Body of pancreas (tissue), 4 donors: Measurements from ENCODE around the gene SLC37A2. TPM values are rescaled to one million over a fixed set of nuclear protein-coding genes. Genes with fewer than 3 reads are reported as not detected.

ENCODE experiments used
- ATAC-seq: fragments of 150-250 bp; one replicate; pipeline ENCODE4 v1.9.1; 2016
- DNase-seq, 4 donors: peaks; one replicate each; pipeline ENCODE4 v3.0.0-alpha.2; 2019
- H3K27ac ChIP-seq, 4 donors: fragments of 200-600 bp; sonication (generic); 1 replicate in 3 of 4; 2 replicates in 1 of 4; pipeline versions ENCODE4 v1.5.1 to v1.6.1; 2016 to 2019; ENCODE audit warnings: mild to moderate bottlenecking in 1 of 4, mixed read lengths in 1 of 4, moderate library complexity in 1 of 4
- H3K27me3 ChIP-seq, 2 donors: fragments of 200-600 bp; sonication (generic); one replicate each; pipeline ENCODE4 v1.6.0; 2016; ENCODE audit warnings: mild to moderate bottlenecking in 1 of 2
- H3K36me3 ChIP-seq, 2 donors: fragments of 200-600 bp; sonication (generic); replicated peaks in 1 of 2; 2 replicates each; pipeline ENCODE4 v1.5.1; 2016; ENCODE audit warnings: low read depth in 2 of 2; ENCODE audit not compliant: insufficient read depth in 1 of 2
- H3K4me1 ChIP-seq: fragments of 200-600 bp; sonication (generic); one replicate; pipeline ENCODE4 v1.6.0; 2016
- H3K4me3 ChIP-seq, 2 donors: fragments of 200-600 bp; sonication (generic); 1 replicate in 1 of 2; 2 replicates in 1 of 2; pipeline ENCODE4 v1.5.1; 2016 to 2019
- H3K9me3 ChIP-seq, 3 donors: fragments of 200-600 bp; sonication (generic); 1 replicate in 2 of 3; 2 replicates in 1 of 3; pipeline ENCODE4 v1.5.1; 2016
- CTCF ChIP-seq, 7 experiments: fragments of 450-650 bp in 4 of 7; fragments of 200-600 bp in 3 of 7; sonication (generic) in 3 of 7; IDR thresholded peaks; one replicate each; pipeline ENCODE4 v1.5.1; 2016 to 2019; ENCODE audit warnings: antibody characterized with exemption in 7 of 7
- POLR2A ChIP-seq, 3 donors: fragments of 450-650 bp; IDR thresholded peaks; one replicate each; pipeline ENCODE4 v1.6.1; 2016; ENCODE audit warnings: antibody characterized with exemption in 3 of 3, mild to moderate bottlenecking in 2 of 3
- WGBS, 2 donors: methylation state at CpG; one replicate each; pipeline ENCODE4 v1.1.5; 2017; 5-methylcytosine and 5-hydroxymethylcytosine counted together
- intact Hi-C: fragments of 100-400 bp; cut with DNase I; formaldehyde crosslinking; loops from one replicate; pipeline ENCODE4 v1.15.1; 2023
- total RNA-seq, 2 donors: library from RNA; depleted of rRNA; stranded (reverse); fragments of >200 nt; gene quantifications; one replicate each; pipeline ENCODE4 v1.1.0, GENCODE V29; 2016

Gene SLC37A2
- total RNA-seq, 2 donors from 2014 or later, result 2.0 to 4.2 TPM

DNA sequence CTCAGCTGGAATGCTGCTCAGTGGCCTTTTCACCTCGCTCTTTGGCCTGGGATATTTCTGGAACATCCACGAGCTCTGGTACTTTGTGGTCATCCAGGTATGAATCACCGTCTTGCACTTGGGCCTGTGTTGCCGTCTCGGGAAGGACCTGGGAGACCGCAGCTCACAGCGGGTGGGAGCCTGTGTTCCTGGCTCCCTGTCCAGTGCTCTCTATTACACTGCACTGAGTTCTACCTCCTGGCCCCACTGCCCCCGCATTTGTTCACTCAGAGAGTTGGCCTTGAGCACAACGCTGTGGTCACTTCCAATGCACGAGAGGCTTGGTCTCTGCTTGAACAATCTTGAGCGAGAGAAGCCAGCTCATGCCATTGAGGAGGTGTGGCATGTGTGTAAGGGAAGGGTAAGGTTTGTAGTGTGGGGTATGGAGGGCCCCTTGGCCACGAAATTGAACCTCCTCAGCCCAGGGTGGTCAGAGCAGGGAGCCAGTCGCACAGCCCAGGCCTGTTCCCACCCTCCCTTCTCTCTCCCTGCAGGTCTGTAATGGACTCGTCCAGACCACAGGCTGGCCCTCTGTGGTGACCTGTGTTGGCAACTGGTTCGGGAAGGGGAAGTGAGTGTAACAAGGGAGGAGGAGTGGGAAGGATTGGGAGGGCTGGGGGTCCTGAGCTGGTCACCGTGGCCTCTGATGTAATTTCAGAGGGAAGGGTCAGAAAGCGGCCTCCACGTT is 16.2 kb downstream of the SLC37A2 start:
- H3K27ac ChIP-seq, result no peak overlapping the region
- WGBS, 2 donors, result 69% methylated on average over 14 to 18 of the region's 18 CpGs
- no peak overlapping the region for H3K4me3 ChIP-seq
- H3K27me3 ChIP-seq, result no peaks in the 10 kb centered on the region
- DNase-seq, result no peak
- H3K36me3 ChIP-seq, result no peaks in the 10 kb centered on the region
- H3K4me1 ChIP-seq, result no peaks in the 10 kb centered on the region
- no peak for TF ChIP-seq CTCF (IDR thresholded peaks at IDR 0.05)
- no peak for TF ChIP-seq POLR2A (IDR thresholded peaks at IDR 0.05)
- intact Hi-C loops, result no loop called here
- no peaks in the 10 kb centered on the region for H3K9me3 ChIP-seq
- ATAC-seq, result no peak

- ATAC-seq (no peak), DNase-seq (no peak)
- no peak for TF ChIP-seq POLR2A (IDR thresholded peaks at IDR 0.05)
- Histone ChIP-seq H3K9me3 (no peaks in the 10 kb centered on the region), H3K27ac (no peak overlapping the region), H3K36me3 (no peaks in the 10 kb centered on the region), H3K4me3 (no peak overlapping the region), H3K27me3 (no peaks in the 10 kb centered on the region), H3K4me1 (no peaks in the 10 kb centered on the region)
- 73 to 78% methylated on average over 11 to 12 of the region's 12 CpGs for WGBS, 2 donors
- intact Hi-C loops, result no loop called here
These were observed 16.9 kb downstream of the SLC37A2 start for GRCh38 chr11:125079878-125080530.

DNA sequence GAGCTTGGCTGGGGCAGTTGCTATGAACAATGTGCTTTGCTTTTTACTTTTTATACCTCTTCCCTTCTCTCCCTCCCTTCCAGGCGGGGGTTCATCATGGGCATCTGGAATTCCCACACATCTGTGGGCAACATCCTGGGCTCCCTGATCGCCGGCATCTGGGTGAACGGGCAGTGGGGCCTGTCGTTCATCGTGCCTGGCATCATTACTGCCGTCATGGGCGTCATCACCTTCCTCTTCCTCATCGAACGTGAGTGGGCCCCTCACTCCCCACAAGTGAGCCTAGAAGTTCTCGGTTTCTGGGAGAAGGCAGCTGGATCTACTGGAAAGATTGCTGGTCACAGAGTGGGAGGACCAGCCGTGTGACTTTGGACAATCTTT is 17.4 kb downstream of the SLC37A2 start:
- DNase-seq (no peak), ATAC-seq (no peak)
- no peak overlapping the region for H3K27ac ChIP-seq
- intact Hi-C loops, result no loop called here
- H3K9me3 ChIP-seq, result no peaks in the 10 kb centered on the region
- H3K36me3 ChIP-seq, result no peaks in the 10 kb centered on the region
- no peaks in the 10 kb centered on the region for H3K4me1 ChIP-seq
- H3K27me3 ChIP-seq, result no peaks in the 10 kb centered on the region
- 78 to 82% methylated on average over 12 of the region's 12 CpGs for WGBS, 2 donors
- TF ChIP-seq CTCF (IDR thresholded peaks at IDR 0.05) (no peak), POLR2A (IDR thresholded peaks at IDR 0.05) (no peak)
- no peak overlapping the region for H3K4me3 ChIP-seq

- WGBS, 2 donors, result 59 to 65% methylated on average over 6 to 14 of the region's 14 CpGs
- ATAC-seq (no peak), DNase-seq (no peak)
- no peak overlapping the region for H3K27ac ChIP-seq
- H3K9me3 ChIP-seq, result no peaks in the 10 kb centered on the region
- TF ChIP-seq CTCF (IDR thresholded peaks at IDR 0.05) (no peak), POLR2A (IDR thresholded peaks at IDR 0.05) (no peak)
- H3K4me3 ChIP-seq, result no peak overlapping the region
- no peaks in the 10 kb centered on the region for H3K27me3 ChIP-seq
- H3K4me1 ChIP-seq, result no peaks in the 10 kb centered on the region
- intact Hi-C loops, result no loop called here
- no peaks in the 10 kb centered on the region for H3K36me3 ChIP-seq
These were observed 18.1 kb downstream of the SLC37A2 start for GRCh38 chr11:125081098-125081798.

DNA sequence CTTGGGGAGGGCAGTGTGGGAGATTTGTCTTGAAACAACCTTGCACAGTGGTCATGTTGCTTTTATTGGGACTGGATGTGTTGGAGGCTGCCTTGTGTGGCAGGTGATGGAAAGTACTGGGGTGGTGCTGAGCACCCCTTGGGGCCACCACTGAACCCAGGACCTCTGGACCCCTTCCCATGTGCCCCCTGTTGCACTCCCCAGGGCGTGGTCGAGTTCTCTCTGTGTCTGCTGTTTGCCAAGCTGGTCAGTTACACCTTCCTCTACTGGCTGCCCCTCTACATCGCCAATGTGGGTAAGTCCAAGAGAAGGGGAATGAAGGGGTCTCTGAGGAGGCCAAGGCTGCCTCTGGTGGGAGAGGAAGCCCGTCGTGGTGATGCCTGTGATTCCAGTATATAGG is 18.9 kb downstream of the SLC37A2 start:
- no peaks in the 10 kb centered on the region for H3K9me3 ChIP-seq
- H3K27me3 ChIP-seq, result no peaks in the 10 kb centered on the region
- no peaks in the 10 kb centered on the region for H3K4me1 ChIP-seq
- 56 to 71% methylated on average over 3 to 5 of the region's 5 CpGs for WGBS, 2 donors
- H3K27ac ChIP-seq, result no peak overlapping the region
- no peaks in the 10 kb centered on the region for H3K36me3 ChIP-seq
- TF ChIP-seq POLR2A (IDR thresholded peaks at IDR 0.05), result no peak
- no peak for TF ChIP-seq CTCF (IDR thresholded peaks at IDR 0.05)
- DNase-seq (no peak), ATAC-seq (no peak)
- intact Hi-C loops, result no loop called here
- no peak overlapping the region for H3K4me3 ChIP-seq
